ENCODE data around the gene DGCR6. TPM values are rescaled to one million over a fixed set of nuclear protein-coding genes. Genes with fewer than 3 reads are reported as not detected.

Gene DGCR6
- total RNA-seq, 2 experiments from 2014 or later: 4.5 to 4.6 TPM

DNA sequence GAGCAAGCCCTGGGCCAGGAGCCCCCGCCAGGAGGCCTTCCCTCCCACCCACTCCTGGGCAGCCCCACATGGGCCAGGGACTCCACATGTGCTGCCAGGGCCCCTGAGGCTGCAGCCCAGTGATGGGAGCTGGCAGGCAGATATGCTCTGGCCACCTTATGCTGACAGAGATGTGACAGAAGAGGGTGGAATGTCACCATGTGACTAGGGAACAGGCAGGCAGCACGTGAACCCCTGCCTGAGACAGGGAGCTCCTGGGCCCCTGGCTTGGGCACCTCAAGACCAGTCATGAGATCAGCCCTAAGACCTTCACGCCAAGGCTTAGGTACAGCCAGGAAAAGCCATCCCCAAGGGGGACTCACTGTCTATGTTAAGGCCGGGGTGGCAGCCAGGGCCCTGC lies 20.9 kb downstream of the DGCR6 start:
- CTCF ChIA-PET (ENCODE audit: unreplicated experiment): no interaction called here
- no peak for TF ChIP-seq EZH2phosphoT487 (IDR thresholded peaks at IDR 0.05; ENCODE audit: borderline replicate concordance, low read depth, low read length)
- no peak for TF ChIP-seq CTCF (conservative IDR thresholded peaks at IDR 0.05; ENCODE audit: low read length)
- Histone ChIP-seq H3K27ac (ENCODE audit: low read depth, low read length, poor library complexity, severe bottlenecking) (no peak overlapping the region), H3K4me1 (ENCODE audit: insufficient read depth, low read length, poor library complexity, severe bottlenecking) (no peaks in the 10 kb centered on the region), H2AFZ (ENCODE audit: low read length) (no peak overlapping the region), H3K9me2 (ENCODE audit: insufficient read depth, low read length) (no peaks in the 10 kb centered on the region), H3K4me3 (ENCODE audit: low read depth, low read length, poor library complexity, severe bottlenecking) (no peak overlapping the region), H4K20me1 (ENCODE audit: insufficient read depth, low read length) (no peaks in the 10 kb centered on the region), H3K4me2 (ENCODE audit: low read length) (no peak overlapping the region), H3K36me3 (ENCODE audit: insufficient read depth, low read length) (no peaks in the 10 kb centered on the region), H3K79me2 (ENCODE audit: insufficient read depth, low read depth, low read length) (no peaks in the 10 kb centered on the region), H3K9me3 (ENCODE audit: low read length) (no peaks in the 10 kb centered on the region)
- intact Hi-C loops (cut with micrococcal nuclease; ENCODE audit: unreplicated experiment): no loop called here
- DNase-seq (ENCODE audit: low spot score): no peak
- POLR2A ChIA-PET: no interaction called here
- BruUV-seq (replicated peaks): no TSS peak

GRCh38 chr22:18927573-18927972 lies 21.5 kb downstream of the DGCR6 start:
- DNase-seq (ENCODE audit: low spot score): no peak
- Histone ChIP-seq H3K9me2 (ENCODE audit: insufficient read depth, low read length) (no peaks in the 10 kb centered on the region), H3K4me3 (ENCODE audit: low read depth, low read length, poor library complexity, severe bottlenecking) (no peak overlapping the region), H4K20me1 (ENCODE audit: insufficient read depth, low read length) (no peaks in the 10 kb centered on the region), H3K36me3 (ENCODE audit: insufficient read depth, low read length) (no peaks in the 10 kb centered on the region), H3K4me1 (ENCODE audit: insufficient read depth, low read length, poor library complexity, severe bottlenecking) (no peaks in the 10 kb centered on the region), H3K4me2 (ENCODE audit: low read length) (no peak overlapping the region), H3K27ac (ENCODE audit: low read depth, low read length, poor library complexity, severe bottlenecking) (no peak overlapping the region), H2AFZ (ENCODE audit: low read length) (no peak overlapping the region), H3K79me2 (ENCODE audit: insufficient read depth, low read depth, low read length) (no peaks in the 10 kb centered on the region), H3K9me3 (ENCODE audit: low read length) (no peaks in the 10 kb centered on the region)
- intact Hi-C loops (cut with micrococcal nuclease; ENCODE audit: unreplicated experiment): no loop called here
- no TSS peak for BruUV-seq (replicated peaks)
- TF ChIP-seq EZH2phosphoT487 (IDR thresholded peaks at IDR 0.05; ENCODE audit: borderline replicate concordance, low read depth, low read length) (no peak), CTCF (conservative IDR thresholded peaks at IDR 0.05; ENCODE audit: low read length) (no peak)
- CTCF ChIA-PET (ENCODE audit: unreplicated experiment): no interaction called here
- POLR2A ChIA-PET: no interaction called here

GRCh38 chr22:18929459-18929858 lies 23.3 kb downstream of the DGCR6 start:
- H3K4me3 ChIP-seq (ENCODE audit: low read depth, low read length, poor library complexity, severe bottlenecking): no peak overlapping the region
- no peaks in the 10 kb centered on the region for H3K9me2 ChIP-seq (ENCODE audit: insufficient read depth, low read length)
- no peaks in the 10 kb centered on the region for H3K79me2 ChIP-seq (ENCODE audit: insufficient read depth, low read depth, low read length)
- DNase-seq (ENCODE audit: low spot score): no peak
- POLR2A ChIA-PET: no interaction called here
- H4K20me1 ChIP-seq (ENCODE audit: insufficient read depth, low read length): no peaks in the 10 kb centered on the region
- no peak overlapping the region for H3K4me2 ChIP-seq (ENCODE audit: low read length)
- no peaks in the 10 kb centered on the region for H3K36me3 ChIP-seq (ENCODE audit: insufficient read depth, low read length)
- intact Hi-C loops (cut with micrococcal nuclease; ENCODE audit: unreplicated experiment): no loop called here
- no peak for TF ChIP-seq CTCF (conservative IDR thresholded peaks at IDR 0.05; ENCODE audit: low read length)
- TF ChIP-seq EZH2phosphoT487 (IDR thresholded peaks at IDR 0.05; ENCODE audit: borderline replicate concordance, low read depth, low read length): no peak
- H3K27ac ChIP-seq (ENCODE audit: low read depth, low read length, poor library complexity, severe bottlenecking): no peak overlapping the region
- no TSS peak for BruUV-seq (replicated peaks)
- no peaks in the 10 kb centered on the region for H3K4me1 ChIP-seq (ENCODE audit: insufficient read depth, low read length, poor library complexity, severe bottlenecking)
- CTCF ChIA-PET (ENCODE audit: unreplicated experiment): no interaction called here
- no peak overlapping the region for H2AFZ ChIP-seq (ENCODE audit: low read length)
- H3K9me3 ChIP-seq (ENCODE audit: low read length): no peaks in the 10 kb centered on the region
